ENCODE data around the gene CATSPER3.

Gene CATSPER3

DNA sequence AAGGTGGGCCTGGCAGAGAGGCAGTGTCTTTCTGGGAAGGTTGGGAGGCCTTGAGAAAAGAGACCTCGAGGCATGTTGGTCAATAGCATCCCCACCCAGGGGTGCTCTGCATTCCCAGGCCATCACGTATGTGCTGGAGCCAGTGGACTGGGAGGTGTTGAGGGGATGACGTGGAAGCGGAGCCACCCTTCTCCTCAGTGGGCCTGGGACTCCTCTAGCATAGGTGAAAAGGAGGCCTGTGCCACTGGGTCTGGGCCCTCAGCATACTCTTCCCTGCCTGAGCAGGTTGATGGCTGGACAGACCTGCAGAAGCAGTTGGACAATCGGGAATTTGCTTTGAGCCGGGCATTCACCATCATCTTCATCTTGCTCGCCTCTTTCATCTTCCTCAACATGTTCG, 40.8 kb downstream of the CATSPER3 start:
- no peaks in the 10 kb centered on the region for H3K79me2 ChIP-seq (ENCODE audit: insufficient read depth, low read length)
- H3K4me1 ChIP-seq (ENCODE audit: insufficient read depth, low read length, poor library complexity, severe bottlenecking) = peaks cover 9% of the 10 kb centered on the region
- TF ChIP-seq EZH2phosphoT487 (IDR thresholded peaks at IDR 0.05; ENCODE audit: borderline replicate concordance) = no peak
- TF ChIP-seq, protein P1, sequence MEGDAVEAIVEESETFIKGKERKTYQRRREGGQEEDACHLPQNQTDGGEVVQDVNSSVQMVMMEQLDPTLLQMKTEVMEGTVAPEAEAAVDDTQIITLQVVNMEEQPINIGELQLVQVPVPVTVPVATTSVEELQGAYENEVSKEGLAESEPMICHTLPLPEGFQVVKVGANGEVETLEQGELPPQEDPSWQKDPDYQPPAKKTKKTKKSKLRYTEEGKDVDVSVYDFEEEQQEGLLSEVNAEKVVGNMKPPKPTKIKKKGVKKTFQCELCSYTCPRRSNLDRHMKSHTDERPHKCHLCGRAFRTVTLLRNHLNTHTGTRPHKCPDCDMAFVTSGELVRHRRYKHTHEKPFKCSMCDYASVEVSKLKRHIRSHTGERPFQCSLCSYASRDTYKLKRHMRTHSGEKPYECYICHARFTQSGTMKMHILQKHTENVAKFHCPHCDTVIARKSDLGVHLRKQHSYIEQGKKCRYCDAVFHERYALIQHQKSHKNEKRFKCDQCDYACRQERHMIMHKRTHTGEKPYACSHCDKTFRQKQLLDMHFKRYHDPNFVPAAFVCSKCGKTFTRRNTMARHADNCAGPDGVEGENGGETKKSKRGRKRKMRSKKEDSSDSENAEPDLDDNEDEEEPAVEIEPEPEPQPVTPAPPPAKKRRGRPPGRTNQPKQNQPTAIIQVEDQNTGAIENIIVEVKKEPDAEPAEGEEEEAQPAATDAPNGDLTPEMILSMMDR (conservative IDR thresholded peaks at IDR 0.05; ENCODE audit: low read length) = no peak
- no peaks in the 10 kb centered on the region for H4K20me1 ChIP-seq (ENCODE audit: insufficient read depth, low read length, poor library complexity, severe bottlenecking)
- H3K4me2 ChIP-seq (ENCODE audit: low read depth, low read length, poor library complexity, severe bottlenecking) = no peak overlapping the region
- H3K9me2 ChIP-seq (replicated peaks; ENCODE audit: low read depth, low read length) = no peaks in the 10 kb centered on the region
- no peaks in the 10 kb centered on the region for H3K36me3 ChIP-seq (ENCODE audit: insufficient read depth, low read length)
- H2AFZ ChIP-seq (ENCODE audit: low read length) = no peak overlapping the region
- no peaks in the 10 kb centered on the region for H3F3A ChIP-seq (ENCODE audit: low read depth)
- H3K4me3 ChIP-seq (ENCODE audit: low read length, poor library complexity, severe bottlenecking) = no peak overlapping the region
- no peaks in the 10 kb centered on the region for H3K27me3 ChIP-seq (ENCODE audit: insufficient read depth, low read length, poor library complexity, severe bottlenecking)
- no peak overlapping the region for H3K9ac ChIP-seq (ENCODE audit: low read depth, low read length, poor library complexity, severe bottlenecking)
- no peaks in the 10 kb centered on the region for H3K9me3 ChIP-seq (ENCODE audit: insufficient read depth, low read depth, low read length)

DNA sequence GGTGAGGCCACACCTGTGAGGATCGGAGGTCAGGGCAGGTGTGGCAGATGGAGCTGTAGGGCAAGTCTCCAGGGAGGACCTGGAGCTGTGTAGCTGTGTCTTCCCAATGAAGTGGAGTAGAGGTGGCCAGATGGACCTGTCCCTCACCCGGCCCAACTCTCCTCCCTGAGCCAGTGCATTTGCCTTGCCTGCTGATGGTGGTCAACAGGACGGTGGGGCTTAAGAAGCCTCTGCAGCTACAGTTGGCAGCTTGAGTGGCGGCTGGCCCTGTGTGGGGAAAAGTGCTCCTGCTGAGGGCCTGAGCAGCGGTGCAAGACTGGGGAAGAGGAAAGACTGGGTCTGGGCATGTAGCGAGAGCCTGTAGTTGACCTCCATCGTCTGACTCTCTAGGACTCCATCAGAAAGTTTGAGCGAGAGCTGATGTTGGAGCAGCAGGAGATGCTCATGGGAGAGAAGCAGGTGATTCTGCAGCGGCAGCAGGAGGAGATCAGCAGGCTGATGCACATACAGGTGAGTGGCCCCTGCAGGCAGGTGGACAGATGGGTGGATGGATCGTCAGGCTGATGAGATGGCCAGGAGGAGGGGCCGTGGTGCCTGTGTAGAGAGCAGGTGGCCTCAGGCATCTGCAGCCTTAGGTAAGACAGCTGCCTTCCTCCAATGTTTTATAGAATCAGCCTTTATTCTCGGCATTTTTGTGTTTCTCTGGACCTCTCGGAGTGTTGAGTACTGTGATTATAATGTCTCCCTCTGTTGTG, 41.5 kb downstream of the CATSPER3 start:
- no peak overlapping the region for H3K4me2 ChIP-seq (ENCODE audit: low read depth, low read length, poor library complexity, severe bottlenecking)
- no peaks in the 10 kb centered on the region for H4K20me1 ChIP-seq (ENCODE audit: insufficient read depth, low read length, poor library complexity, severe bottlenecking)
- no peak overlapping the region for H2AFZ ChIP-seq (ENCODE audit: low read length)
- H3K9me3 ChIP-seq (ENCODE audit: insufficient read depth, low read depth, low read length) = no peaks in the 10 kb centered on the region
- no peaks in the 10 kb centered on the region for H3F3A ChIP-seq (ENCODE audit: low read depth)
- H3K36me3 ChIP-seq (ENCODE audit: insufficient read depth, low read length) = no peaks in the 10 kb centered on the region
- H3K27me3 ChIP-seq (ENCODE audit: insufficient read depth, low read length, poor library complexity, severe bottlenecking) = no peaks in the 10 kb centered on the region
- H3K4me1 ChIP-seq (ENCODE audit: insufficient read depth, low read length, poor library complexity, severe bottlenecking) = peaks cover 9% of the 10 kb centered on the region
- H3K4me3 ChIP-seq (ENCODE audit: low read length, poor library complexity, severe bottlenecking) = no peak overlapping the region
- no peak for TF ChIP-seq EZH2phosphoT487 (IDR thresholded peaks at IDR 0.05; ENCODE audit: borderline replicate concordance)
- no peaks in the 10 kb centered on the region for H3K79me2 ChIP-seq (ENCODE audit: insufficient read depth, low read length)
- H3K9me2 ChIP-seq (replicated peaks; ENCODE audit: low read depth, low read length) = no peaks in the 10 kb centered on the region
- H3K9ac ChIP-seq (ENCODE audit: low read depth, low read length, poor library complexity, severe bottlenecking) = no peak overlapping the region

DNA sequence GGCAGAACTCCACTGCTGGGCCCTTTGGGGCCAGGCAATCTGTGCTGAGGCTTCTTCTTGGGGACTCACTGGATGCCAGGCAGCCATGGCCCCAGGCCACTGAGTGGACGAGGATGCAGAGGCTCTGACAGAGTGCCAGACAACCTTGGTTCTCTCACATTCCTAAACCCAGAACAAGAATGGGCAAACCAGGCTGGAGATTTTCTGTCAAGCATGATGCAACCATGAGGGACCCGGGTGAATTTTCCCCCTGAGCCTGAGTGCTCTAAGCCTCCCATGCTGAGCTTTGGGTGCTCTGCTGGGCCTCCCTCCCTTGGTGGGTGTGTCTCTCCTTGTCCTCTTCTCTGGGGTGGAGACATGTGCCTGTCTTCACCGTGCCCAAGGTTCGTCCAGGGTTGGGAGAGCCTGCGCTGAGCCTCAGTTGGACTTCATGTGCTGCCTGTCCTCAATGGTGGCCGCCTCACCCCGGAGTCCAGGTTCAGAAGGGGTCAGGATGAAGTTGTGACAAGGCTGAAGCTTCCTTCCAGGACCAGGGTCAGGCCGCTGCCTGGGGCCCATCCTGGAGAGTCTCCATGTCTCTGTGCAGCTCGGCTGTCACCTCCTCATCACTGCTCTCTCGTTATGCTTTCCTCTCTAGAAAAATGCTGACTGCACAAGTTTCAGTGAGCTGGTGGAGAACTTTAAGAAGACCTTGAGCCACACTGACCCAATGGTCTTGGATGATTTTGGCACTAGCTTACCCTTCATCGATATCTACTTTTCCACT, 42.2 kb downstream of the CATSPER3 start:
- Histone ChIP-seq H3K4me1 (ENCODE audit: insufficient read depth, low read length, poor library complexity, severe bottlenecking) (peaks cover 9% of the 10 kb centered on the region), H3K9me3 (ENCODE audit: insufficient read depth, low read depth, low read length) (no peaks in the 10 kb centered on the region), H3K79me2 (ENCODE audit: insufficient read depth, low read length) (no peaks in the 10 kb centered on the region), H3K27me3 (ENCODE audit: insufficient read depth, low read length, poor library complexity, severe bottlenecking) (no peaks in the 10 kb centered on the region), H3K4me2 (ENCODE audit: low read depth, low read length, poor library complexity, severe bottlenecking) (no peak overlapping the region), H3K36me3 (ENCODE audit: insufficient read depth, low read length) (no peaks in the 10 kb centered on the region), H3K4me3 (ENCODE audit: low read length, poor library complexity, severe bottlenecking) (no peak overlapping the region), H3F3A (ENCODE audit: low read depth) (no peaks in the 10 kb centered on the region), H4K20me1 (ENCODE audit: insufficient read depth, low read length, poor library complexity, severe bottlenecking) (no peaks in the 10 kb centered on the region), H3K9ac (ENCODE audit: low read depth, low read length, poor library complexity, severe bottlenecking) (no peak overlapping the region), H2AFZ (ENCODE audit: low read length) (no peak overlapping the region), H3K9me2 (replicated peaks; ENCODE audit: low read depth, low read length) (no peaks in the 10 kb centered on the region)
- TF ChIP-seq, protein P1 (conservative IDR thresholded peaks at IDR 0.05; ENCODE audit: low read length) = no peak
- no peak for TF ChIP-seq EZH2phosphoT487 (IDR thresholded peaks at IDR 0.05; ENCODE audit: borderline replicate concordance)

All from Loucy (cell line).